ENCODE results near the gene HBM. TPM values are rescaled to one million over a fixed set of nuclear protein-coding genes. Genes with fewer than 3 reads are reported as not detected.
A peak's percentile ranks its signal among the peaks of the same experiment; 100 is the strongest.
"Not testable (repeated sequence)": the region's sequence is repeated elsewhere in the genome, so short reads cannot be mapped to it uniquely, and the experiment has no call there.

The HBM gene
- total RNA-seq, 1 donor, result 1.3 TPM

GRCh38 chr16:167122-167690, 1.4 kb downstream of the HBM start:
- DNase-seq (ENCODE audit: low read depth in 2 of 3, low spot score in 2 of 3), result no peak

GRCh38 chr16:168424-168823, 2.6 kb downstream of the HBM start:
- DNase-seq (ENCODE audit: low read depth in 2 of 3, low spot score in 2 of 3), result no peak

DNA sequence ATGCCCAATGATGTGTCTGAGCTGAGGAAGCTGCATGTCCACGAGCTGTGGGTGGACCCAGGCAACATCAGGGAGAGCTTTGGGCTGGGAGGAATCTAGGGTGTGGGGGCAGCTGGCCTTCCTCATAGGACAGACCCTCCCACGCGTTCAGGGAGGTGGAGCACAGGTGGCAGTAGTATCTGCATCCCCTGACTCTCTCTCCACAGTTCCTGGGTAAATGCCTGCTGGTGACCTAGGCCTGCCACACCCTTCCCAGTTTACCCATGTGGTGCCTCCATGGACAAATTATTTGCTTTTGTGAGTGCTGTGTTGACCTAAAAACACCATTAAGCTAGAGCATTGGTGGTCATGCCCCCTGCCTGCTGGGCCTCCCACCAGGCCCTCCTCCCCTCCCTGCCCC, 3.2 kb downstream of the HBM start:
- DNase-seq (ENCODE audit: low read depth in 2 of 3, low spot score in 2 of 3), result no peak

GRCh38 chr16:170088-170507, 4.3 kb downstream of the HBM start:
- DNase-seq (ENCODE audit: low read depth in 2 of 3, low spot score in 2 of 3), result not testable (repeated sequence)

GRCh38 chr16:170788-171187, 5.0 kb downstream of the HBM start:
- no peak for DNase-seq (ENCODE audit: low read depth in 2 of 3, low spot score in 2 of 3)

GRCh38 chr16:172374-172941, 6.7 kb downstream of the HBM start, which contains the start of gene HBA2:
Gene HBA2, plus strand, starts transcription at chr16:172876. Its CDS starts 37 bp downstream, at chr16:172913.
- not testable (repeated sequence) for DNase-seq (ENCODE audit: low read depth in 2 of 3, low spot score in 2 of 3)

GRCh38 chr16:173211-173854, 7.6 kb downstream of the HBM start:
- not testable (repeated sequence) for DNase-seq (ENCODE audit: low read depth in 2 of 3, low spot score in 2 of 3)

GRCh38 chr16:173928-174769, 8.4 kb downstream of the HBM start:
- not testable (repeated sequence) for DNase-seq (ENCODE audit: low read depth in 2 of 3, low spot score in 2 of 3)

DNA sequence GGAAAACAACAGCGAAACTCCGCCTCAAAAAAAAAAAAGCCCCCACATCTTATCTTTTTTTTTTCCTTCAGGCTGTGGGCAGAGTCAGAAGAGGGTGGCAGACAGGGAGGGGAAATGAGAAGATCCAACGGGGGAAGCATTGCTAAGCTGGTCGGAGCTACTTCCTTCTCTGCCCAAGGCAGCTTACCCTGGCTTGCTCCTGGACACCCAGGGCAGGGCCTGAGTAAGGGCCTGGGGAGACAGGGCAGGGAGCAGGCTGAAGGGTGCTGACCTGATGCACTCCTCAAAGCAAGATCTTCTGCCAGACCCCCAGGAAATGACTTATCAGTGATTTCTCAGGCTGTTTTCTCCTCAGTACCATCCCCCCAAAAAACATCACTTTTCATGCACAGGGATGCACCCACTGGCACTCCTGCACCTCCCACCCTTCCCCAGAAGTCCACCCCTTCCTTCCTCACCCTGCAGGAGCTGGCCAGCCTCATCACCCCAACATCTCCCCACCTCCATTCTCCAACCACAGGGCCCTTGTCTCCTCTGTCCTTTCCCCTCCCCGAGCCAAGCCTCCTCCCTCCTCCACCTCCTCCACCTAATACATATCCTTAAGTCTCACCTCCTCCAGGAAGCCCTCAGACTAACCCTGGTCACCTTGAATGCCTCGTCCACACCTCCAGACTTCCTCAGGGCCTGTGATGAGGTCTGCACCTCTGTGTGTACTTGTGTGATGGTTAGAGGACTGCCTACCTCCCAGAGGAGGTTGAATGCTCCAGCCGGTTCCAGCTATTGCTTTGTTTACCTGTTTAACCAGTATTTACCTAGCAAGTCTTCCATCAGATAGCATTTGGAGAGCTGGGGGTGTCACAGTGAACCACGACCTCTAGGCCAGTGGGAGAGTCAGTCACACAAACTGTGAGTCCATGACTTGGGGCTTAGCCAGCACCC, 9.5 kb downstream of the HBM start:
- peak in 1 of 3 donors; percentile 43 for DNase-seq (ENCODE audit: low read depth in 2 of 3, low spot score in 2 of 3)

DNA sequence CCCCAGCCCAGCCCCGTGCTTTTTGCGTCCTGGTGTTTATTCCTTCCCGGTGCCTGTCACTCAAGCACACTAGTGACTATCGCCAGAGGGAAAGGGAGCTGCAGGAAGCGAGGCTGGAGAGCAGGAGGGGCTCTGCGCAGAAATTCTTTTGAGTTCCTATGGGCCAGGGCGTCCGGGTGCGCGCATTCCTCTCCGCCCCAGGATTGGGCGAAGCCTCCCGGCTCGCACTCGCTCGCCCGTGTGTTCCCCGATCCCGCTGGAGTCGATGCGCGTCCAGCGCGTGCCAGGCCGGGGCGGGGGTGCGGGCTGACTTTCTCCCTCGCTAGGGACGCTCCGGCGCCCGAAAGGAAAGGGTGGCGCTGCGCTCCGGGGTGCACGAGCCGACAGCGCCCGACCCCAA, 10.2 kb downstream of the HBM start:
- not testable (repeated sequence) for DNase-seq (ENCODE audit: low read depth in 2 of 3, low spot score in 2 of 3)

DNA sequence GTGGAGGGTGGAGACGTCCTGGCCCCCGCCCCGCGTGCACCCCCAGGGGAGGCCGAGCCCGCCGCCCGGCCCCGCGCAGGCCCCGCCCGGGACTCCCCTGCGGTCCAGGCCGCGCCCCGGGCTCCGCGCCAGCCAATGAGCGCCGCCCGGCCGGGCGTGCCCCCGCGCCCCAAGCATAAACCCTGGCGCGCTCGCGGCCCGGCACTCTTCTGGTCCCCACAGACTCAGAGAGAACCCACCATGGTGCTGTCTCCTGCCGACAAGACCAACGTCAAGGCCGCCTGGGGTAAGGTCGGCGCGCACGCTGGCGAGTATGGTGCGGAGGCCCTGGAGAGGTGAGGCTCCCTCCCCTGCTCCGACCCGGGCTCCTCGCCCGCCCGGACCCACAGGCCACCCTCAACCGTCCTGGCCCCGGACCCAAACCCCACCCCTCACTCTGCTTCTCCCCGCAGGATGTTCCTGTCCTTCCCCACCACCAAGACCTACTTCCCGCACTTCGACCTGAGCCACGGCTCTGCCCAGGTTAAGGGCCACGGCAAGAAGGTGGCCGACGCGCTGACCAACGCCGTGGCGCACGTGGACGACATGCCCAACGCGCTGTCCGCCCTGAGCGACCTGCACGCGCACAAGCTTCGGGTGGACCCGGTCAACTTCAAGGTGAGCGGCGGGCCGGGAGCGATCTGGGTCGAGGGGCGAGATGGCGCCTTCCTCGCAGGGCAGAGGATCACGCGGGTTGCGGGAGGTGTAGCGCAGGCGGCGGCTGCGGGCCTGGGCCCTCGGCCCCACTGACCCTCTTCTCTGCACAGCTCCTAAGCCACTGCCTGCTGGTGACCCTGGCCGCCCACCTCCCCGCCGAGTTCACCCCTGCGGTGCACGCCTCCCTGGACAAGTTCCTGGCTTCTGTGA, 11.0 kb downstream of the HBM start, which contains the start of gene HBA1:
Gene HBA1, plus strand, starts transcription at position 204 of the 906 bp plus-strand sequence. Its CDS starts 37 bp downstream, at position 241.
- not testable (repeated sequence) for DNase-seq (ENCODE audit: low read depth in 2 of 3, low spot score in 2 of 3)

DNA sequence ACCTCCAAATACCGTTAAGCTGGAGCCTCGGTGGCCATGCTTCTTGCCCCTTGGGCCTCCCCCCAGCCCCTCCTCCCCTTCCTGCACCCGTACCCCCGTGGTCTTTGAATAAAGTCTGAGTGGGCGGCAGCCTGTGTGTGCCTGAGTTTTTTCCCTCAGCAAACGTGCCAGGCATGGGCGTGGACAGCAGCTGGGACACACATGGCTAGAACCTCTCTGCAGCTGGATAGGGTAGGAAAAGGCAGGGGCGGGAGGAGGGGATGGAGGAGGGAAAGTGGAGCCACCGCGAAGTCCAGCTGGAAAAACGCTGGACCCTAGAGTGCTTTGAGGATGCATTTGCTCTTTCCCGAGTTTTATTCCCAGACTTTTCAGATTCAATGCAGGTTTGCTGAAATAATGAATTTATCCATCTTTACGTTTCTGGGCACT, 11.6 kb downstream of the HBM start:
- DNase-seq (ENCODE audit: low read depth in 2 of 3, low spot score in 2 of 3), result no peak

- no peak for DNase-seq (ENCODE audit: low read depth in 2 of 3, low spot score in 2 of 3)
Observed at GRCh38 chr16:177981-178667, 12.3 kb downstream of the HBM start.

GRCh38 chr16:178668-179015, 12.9 kb downstream of the HBM start:
- no peak for DNase-seq (ENCODE audit: low read depth in 2 of 3, low spot score in 2 of 3)

DNA sequence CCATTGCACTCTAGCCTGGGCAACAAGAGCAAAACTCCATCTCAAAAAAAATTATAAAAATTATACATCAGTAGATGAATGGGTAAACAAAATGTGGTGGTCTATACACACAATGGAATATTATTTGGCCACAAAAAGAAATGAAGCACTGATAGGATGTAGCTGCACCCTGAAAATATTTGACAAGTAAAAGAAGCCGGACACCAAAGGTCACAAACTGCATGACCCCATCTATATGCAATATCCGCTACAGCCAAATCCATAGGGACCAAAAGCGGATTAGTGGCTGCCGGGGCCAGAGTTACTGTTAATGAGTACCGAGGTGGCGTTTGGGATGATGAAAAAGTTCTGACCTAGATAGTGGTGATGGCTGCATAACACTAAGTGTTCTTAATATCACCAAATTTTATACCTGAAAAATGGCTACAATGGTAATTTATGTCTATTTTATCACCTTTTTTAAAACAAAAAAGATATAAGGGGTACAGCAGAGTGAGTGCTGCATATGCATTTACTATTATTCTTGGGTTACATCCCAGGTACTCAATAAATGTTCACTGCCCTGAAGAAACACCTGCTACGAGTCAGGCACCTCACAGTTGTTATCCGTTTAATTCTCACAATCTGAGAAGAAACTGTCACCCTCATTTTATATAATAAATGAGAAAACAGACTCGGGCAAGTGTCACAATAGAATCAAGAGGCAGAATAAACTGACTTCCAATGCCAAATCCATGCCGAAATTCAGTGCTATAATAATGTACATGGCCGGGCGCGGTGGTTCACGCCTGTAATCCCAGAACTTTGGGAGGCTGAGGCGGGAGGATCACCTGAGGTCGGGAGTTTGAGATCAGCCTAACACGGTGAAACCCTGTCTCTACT, 13.7 kb downstream of the HBM start:
- DNase-seq (ENCODE audit: low read depth in 2 of 3, low spot score in 2 of 3), result no peak

- peak in 2 of 3 donors; percentile 49 to 55 for DNase-seq (ENCODE audit: low read depth in 2 of 3, low spot score in 2 of 3)
Observed at GRCh38 chr16:180101-180675, 14.4 kb downstream of the HBM start, which contains the start of gene HBQ1. Gene HBQ1, plus strand, starts transcription at chr16:180459. Its CDS starts 28 bp downstream, at chr16:180487.

Data from hematopoietic multipotent progenitor cell (in vitro differentiated cells).